HCT116 (cell line): ENCODE data around the gene ZNF396. TPM values are rescaled to one million over a fixed set of nuclear protein-coding genes. Genes with fewer than 3 reads are reported as not detected.

Experiments
- ATAC-seq: fragments of 200-7000 bp; cut with Tn5 transposase; 2 replicates; pipeline ENCODE4 v1.9.1; 2020; ENCODE audit warnings: mild to moderate bottlenecking, moderate library complexity
- BruUV-seq: library from RNA; stranded (reverse); fragments of 400-500 nt; replicated peaks from 2 replicates; lab custom pipeline; 2021; lab: Mats Ljungman, UMichigan
- CTCF ChIA-PET: fragments of 300-600 bp; sonication (Branson Sonifier 250); formaldehyde crosslinking; loops from one replicate; lab custom pipeline; 2021; ENCODE audit warnings: antibody characterized with exemption; lab: Charles Lee
- POLR2A ChIA-PET: fragments of 300-600, 350-600 bp; sonication (Branson Sonifier 250); formaldehyde crosslinking; loops from one replicate; lab custom pipeline; 2021; ENCODE audit warnings: antibody characterized with exemption; lab: Charles Lee
- RAD21 ChIA-PET, 2 experiments: fragments of 300-600 bp; sonication (Branson Sonifier 250); formaldehyde crosslinking; loops; one replicate each; lab custom pipeline; 2023; ENCODE audit warnings: low total read pairs in 2 of 2; ENCODE audit not compliant: uncharacterized antibody in 2 of 2, unreplicated experiment in 2 of 2, low non-redundant PET in 1 of 2; lab: Charles Lee
- DNase-seq: peaks from one replicate; pipeline ENCODE4 v3.0.0-alpha.2; 2010; ENCODE audit warnings: low read depth, low spot score
- H2AFZ ChIP-seq: fragments of 200-600 bp; shearing (Covaris generic), sonication (generic); 2 replicates; pipeline ENCODE4 v1.6.1; 2017; ENCODE audit warnings: low read depth, mixed run types, mixed read lengths, antibody characterized with exemption, low read length; ENCODE audit not compliant: poor library complexity, severe bottlenecking
- H3K27ac ChIP-seq: 2 replicates; pipeline ENCODE4 v1.5.1; 2012; ENCODE audit warnings: low read depth, low read length
- H3K27me3 ChIP-seq: fragments of 200-600 bp; sonication (generic); 2 replicates; pipeline ENCODE4 v1.6.1; 2016; ENCODE audit warnings: mixed run types, low read length, mixed read lengths; ENCODE audit not compliant: insufficient read depth
- H3K36me3 ChIP-seq, 2 experiments: fragments of 200-500 bp in 1 of 2; fragments of 200-600 bp in 1 of 2; sonication (Bioruptor generic) in 1 of 2; sonication (generic) in 1 of 2; 2 replicates each; pipeline versions ENCODE4 v1.5.1 to v1.6.1; 2014 to 2016; ENCODE audit warnings: low read length in 2 of 2, inconsistent platforms in 1 of 2, mixed read lengths in 1 of 2, mixed run types in 1 of 2; ENCODE audit not compliant: insufficient read depth in 2 of 2, control insufficient read depth in 1 of 2
- H3K4me1 ChIP-seq, 2 experiments: fragments of 200-600 bp in 1 of 2; sonication (generic) in 1 of 2; 2 replicates each; pipeline versions ENCODE4 v1.5.1 to v1.6.1; 2012 to 2017; ENCODE audit warnings: low read length in 2 of 2, inconsistent platforms in 1 of 2, mild to moderate bottlenecking in 1 of 2, mixed read lengths in 1 of 2, mixed run types in 1 of 2, moderate library complexity in 1 of 2; ENCODE audit not compliant: insufficient read depth in 2 of 2, control insufficient read depth in 1 of 2
- H3K4me2 ChIP-seq: fragments of 200-600 bp; sonication (generic); 2 replicates; pipeline ENCODE4 v1.6.1; 2017; ENCODE audit warnings: mixed run types, low read length, mixed read lengths
- H3K4me3 ChIP-seq, 2 experiments: fragments of 200-600 bp in 1 of 2; sonication (generic) in 1 of 2; replicated peaks in 1 of 2; 2 replicates each; pipeline ENCODE4 v1.5.1; 2011 to 2016; ENCODE audit warnings: low read length in 2 of 2, control low read depth in 1 of 2, low read depth in 1 of 2, mild to moderate bottlenecking in 1 of 2, mixed read lengths in 1 of 2, mixed run types in 1 of 2
- H3K79me2 ChIP-seq: fragments of 200-600 bp; sonication (generic); 2 replicates; pipeline ENCODE4 v1.6.1; 2017; ENCODE audit warnings: mild to moderate bottlenecking, mixed run types, low read length, moderate library complexity, mixed read lengths; ENCODE audit not compliant: insufficient read depth
- H3K9ac ChIP-seq: fragments of 200-600 bp; sonication (generic); 2 replicates; pipeline ENCODE4 v1.6.1; 2016; ENCODE audit warnings: low read length, mixed read lengths
- H3K9me2 ChIP-seq: fragments of 200-600 bp; sonication (generic), shearing (Covaris generic); 2 replicates; pipeline ENCODE4 v1.6.1; 2017; ENCODE audit warnings: mixed run types, mild to moderate bottlenecking, moderate library complexity; ENCODE audit not compliant: insufficient read depth
- H3K9me3 ChIP-seq, 2 experiments: fragments of 200-500 bp in 1 of 2; fragments of 200-600 bp in 1 of 2; sonication (Bioruptor generic) in 1 of 2; sonication (generic) in 1 of 2; 2 replicates each; pipeline ENCODE4 v1.6.1; 2014 to 2017; ENCODE audit warnings: low read length in 2 of 2, mixed read lengths in 2 of 2, inconsistent platforms in 1 of 2, low read depth in 1 of 2, mild to moderate bottlenecking in 1 of 2, mixed run types in 1 of 2, moderate library complexity in 1 of 2; ENCODE audit not compliant: control insufficient read depth in 1 of 2, insufficient read depth in 1 of 2
- H4K20me1 ChIP-seq: fragments of 200-600 bp; sonication (generic), shearing (Covaris generic); 2 replicates; pipeline ENCODE4 v1.6.1; 2017; ENCODE audit warnings: mixed run types, mild to moderate bottlenecking, moderate library complexity; ENCODE audit not compliant: insufficient read depth
- CBX3 ChIP-seq: IDR thresholded peaks from 2 replicates; pipeline ENCODE4 v1.6.1; 2012; ENCODE audit warnings: low read depth
- CEBPB ChIP-seq: IDR thresholded peaks from 2 replicates; pipeline ENCODE4 v1.6.1; 2012; ENCODE audit warnings: low read depth
- ELF1 ChIP-seq: IDR thresholded peaks from 2 replicates; pipeline ENCODE4 v1.6.1; 2012; ENCODE audit warnings: low read depth, borderline replicate concordance
- EZH2 ChIP-seq: fragments of 200-600 bp; sonication (generic); IDR thresholded peaks from 2 replicates; pipeline ENCODE4 v1.6.1; 2017; ENCODE audit warnings: antibody characterized with exemption, mixed run types
- EZH2phosphoT487 ChIP-seq: fragments of 200-600 bp; IDR thresholded peaks from 2 replicates; pipeline ENCODE4 v1.6.1; 2018; ENCODE audit warnings: antibody characterized with exemption, borderline replicate concordance
- POLR2A ChIP-seq: IDR thresholded peaks from 2 replicates; pipeline ENCODE4 v1.7.0; 2011; ENCODE audit warnings: borderline replicate concordance; ENCODE audit not compliant: insufficient read depth, insufficient read length; ENCODE audit errors: extremely low read depth
- RAD21 ChIP-seq: IDR thresholded peaks from 2 replicates; pipeline ENCODE4 v1.6.1; 2012; ENCODE audit warnings: low read depth, mild to moderate bottlenecking
- SIN3A ChIP-seq: IDR thresholded peaks from 2 replicates; pipeline ENCODE4 v1.6.1; 2012; ENCODE audit warnings: low read depth
- SP1 ChIP-seq: IDR thresholded peaks from 2 replicates; pipeline ENCODE4 v1.6.1; 2012; ENCODE audit warnings: low read depth
- TCF7L2 ChIP-seq: IDR thresholded peaks from 2 replicates; pipeline ENCODE4 v1.7.0; 2011; ENCODE audit warnings: borderline replicate concordance, inconsistent platforms; ENCODE audit not compliant: insufficient read depth, insufficient read length; ENCODE audit errors: extremely low read depth
- YY1 ChIP-seq: IDR thresholded peaks from 2 replicates; pipeline ENCODE4 v1.6.1; 2011; ENCODE audit warnings: low read length, low read depth, moderate library complexity, mild to moderate bottlenecking; ENCODE audit not compliant: insufficient replicate concordance; ENCODE audit errors: extremely low read depth
- ZFX ChIP-seq: fragments of 450-650 bp; IDR thresholded peaks from 2 replicates; pipeline ENCODE4 v1.6.1; 2017
- intact Hi-C: fragments of 100-400 bp; cut with micrococcal nuclease; formaldehyde crosslinking; loops from 2 replicates; pipeline ENCODE4 v1.10.0; 2022
- total RNA-seq: library from RNA; stranded (reverse); gene quantifications from one replicate; pipeline ENCODE4 v1.2.1, GENCODE V29; 2021; ENCODE audit not compliant: unreplicated experiment
- TF ChIP-seq, protein P1 (sequence below): IDR thresholded peaks from 2 replicates; pipeline ENCODE4 v1.6.1; 2012
- TF ChIP-seq, protein P2 (sequence below): IDR thresholded peaks from 2 replicates; pipeline ENCODE4 v1.6.1; 2011; ENCODE audit warnings: mild to moderate bottlenecking, low read length, moderate library complexity; ENCODE audit not compliant: insufficient replicate concordance; ENCODE audit errors: extremely low read depth
- TF ChIP-seq, protein P3 (sequence below): IDR thresholded peaks from 2 replicates; pipeline ENCODE4 v1.6.1; 2012; ENCODE audit warnings: low read depth
- TF ChIP-seq, protein P4 (sequence below): IDR thresholded peaks from 2 replicates; pipeline ENCODE4 v1.6.1; 2012
- TF ChIP-seq, protein P5 (sequence below), 3 experiments: fragments of 200-600 bp in 1 of 3; sonication (generic) in 1 of 3; IDR thresholded peaks in 2 of 3; conservative IDR thresholded peaks in 1 of 3; 2 replicates each; pipeline ENCODE4 v1.5.1; 2012 to 2017; ENCODE audit warnings: low read depth in 2 of 3, low read length in 2 of 3, antibody characterized with exemption in 1 of 3, borderline replicate concordance in 1 of 3, control low read depth in 1 of 3, mild to moderate bottlenecking in 1 of 3, mixed read lengths in 1 of 3, mixed run types in 1 of 3, moderate library complexity in 1 of 3; ENCODE audit not compliant: insufficient read depth in 1 of 3

The ZNF396 gene
- total RNA-seq, 1 experiment from 2014 or later: 1.3 TPM

DNA sequence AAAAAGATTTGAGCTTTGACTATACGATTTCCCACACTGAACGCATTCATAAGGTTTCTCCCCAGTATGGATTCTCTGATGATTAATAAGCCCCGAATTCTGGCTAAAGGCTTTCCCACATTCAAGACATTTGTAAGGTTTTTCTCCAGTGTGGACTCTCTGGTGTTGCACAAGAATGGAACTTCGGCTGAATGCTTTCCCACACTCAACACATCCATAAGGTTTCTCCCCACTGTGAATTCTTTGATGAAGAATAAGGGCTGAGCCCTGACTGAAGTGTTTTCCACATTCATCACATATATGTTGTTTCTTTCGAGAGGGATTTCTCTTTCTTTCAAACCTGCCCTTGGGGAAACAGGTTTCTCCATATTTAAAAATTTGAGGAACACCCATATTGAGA is 39.9 kb downstream of the ZNF396 start:
- ATAC-seq (no peak), DNase-seq (no peak)
- no TSS peak for BruUV-seq
- intact Hi-C loops: no loop called here
- no peak overlapping the region for H3K4me3 ChIP-seq
- no peaks in the 10 kb centered on the region for H3K27me3 ChIP-seq
- no peak overlapping the region for H2AFZ ChIP-seq
- no peaks in the 10 kb centered on the region for H3K9me2 ChIP-seq
- TF ChIP-seq, protein P1, sequence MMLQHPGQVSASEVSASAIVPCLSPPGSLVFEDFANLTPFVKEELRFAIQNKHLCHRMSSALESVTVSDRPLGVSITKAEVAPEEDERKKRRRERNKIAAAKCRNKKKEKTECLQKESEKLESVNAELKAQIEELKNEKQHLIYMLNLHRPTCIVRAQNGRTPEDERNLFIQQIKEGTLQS: no peak
- TF ChIP-seq SIN3A (no peak), EZH2 (no peak), ZFX (no peak), POLR2A (no peak), SP1 (no peak), ELF1 (no peak), RAD21 (no peak), CBX3 (no peak), CEBPB (no peak), YY1 (no peak), EZH2phosphoT487 (no peak), TCF7L2 (no peak)
- TF ChIP-seq, protein P2, sequence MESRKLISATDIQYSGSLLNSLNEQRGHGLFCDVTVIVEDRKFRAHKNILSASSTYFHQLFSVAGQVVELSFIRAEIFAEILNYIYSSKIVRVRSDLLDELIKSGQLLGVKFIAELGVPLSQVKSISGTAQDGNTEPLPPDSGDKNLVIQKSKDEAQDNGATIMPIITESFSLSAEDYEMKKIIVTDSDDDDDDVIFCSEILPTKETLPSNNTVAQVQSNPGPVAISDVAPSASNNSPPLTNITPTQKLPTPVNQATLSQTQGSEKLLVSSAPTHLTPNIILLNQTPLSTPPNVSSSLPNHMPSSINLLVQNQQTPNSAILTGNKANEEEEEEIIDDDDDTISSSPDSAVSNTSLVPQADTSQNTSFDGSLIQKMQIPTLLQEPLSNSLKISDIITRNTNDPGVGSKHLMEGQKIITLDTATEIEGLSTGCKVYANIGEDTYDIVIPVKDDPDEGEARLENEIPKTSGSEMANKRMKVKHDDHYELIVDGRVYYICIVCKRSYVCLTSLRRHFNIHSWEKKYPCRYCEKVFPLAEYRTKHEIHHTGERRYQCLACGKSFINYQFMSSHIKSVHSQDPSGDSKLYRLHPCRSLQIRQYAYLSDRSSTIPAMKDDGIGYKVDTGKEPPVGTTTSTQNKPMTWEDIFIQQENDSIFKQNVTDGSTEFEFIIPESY: no peak
- TF ChIP-seq, protein P3, sequence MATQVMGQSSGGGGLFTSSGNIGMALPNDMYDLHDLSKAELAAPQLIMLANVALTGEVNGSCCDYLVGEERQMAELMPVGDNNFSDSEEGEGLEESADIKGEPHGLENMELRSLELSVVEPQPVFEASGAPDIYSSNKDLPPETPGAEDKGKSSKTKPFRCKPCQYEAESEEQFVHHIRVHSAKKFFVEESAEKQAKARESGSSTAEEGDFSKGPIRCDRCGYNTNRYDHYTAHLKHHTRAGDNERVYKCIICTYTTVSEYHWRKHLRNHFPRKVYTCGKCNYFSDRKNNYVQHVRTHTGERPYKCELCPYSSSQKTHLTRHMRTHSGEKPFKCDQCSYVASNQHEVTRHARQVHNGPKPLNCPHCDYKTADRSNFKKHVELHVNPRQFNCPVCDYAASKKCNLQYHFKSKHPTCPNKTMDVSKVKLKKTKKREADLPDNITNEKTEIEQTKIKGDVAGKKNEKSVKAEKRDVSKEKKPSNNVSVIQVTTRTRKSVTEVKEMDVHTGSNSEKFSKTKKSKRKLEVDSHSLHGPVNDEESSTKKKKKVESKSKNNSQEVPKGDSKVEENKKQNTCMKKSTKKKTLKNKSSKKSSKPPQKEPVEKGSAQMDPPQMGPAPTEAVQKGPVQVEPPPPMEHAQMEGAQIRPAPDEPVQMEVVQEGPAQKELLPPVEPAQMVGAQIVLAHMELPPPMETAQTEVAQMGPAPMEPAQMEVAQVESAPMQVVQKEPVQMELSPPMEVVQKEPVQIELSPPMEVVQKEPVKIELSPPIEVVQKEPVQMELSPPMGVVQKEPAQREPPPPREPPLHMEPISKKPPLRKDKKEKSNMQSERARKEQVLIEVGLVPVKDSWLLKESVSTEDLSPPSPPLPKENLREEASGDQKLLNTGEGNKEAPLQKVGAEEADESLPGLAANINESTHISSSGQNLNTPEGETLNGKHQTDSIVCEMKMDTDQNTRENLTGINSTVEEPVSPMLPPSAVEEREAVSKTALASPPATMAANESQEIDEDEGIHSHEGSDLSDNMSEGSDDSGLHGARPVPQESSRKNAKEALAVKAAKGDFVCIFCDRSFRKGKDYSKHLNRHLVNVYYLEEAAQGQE: no peak
- TF ChIP-seq, protein P4, sequence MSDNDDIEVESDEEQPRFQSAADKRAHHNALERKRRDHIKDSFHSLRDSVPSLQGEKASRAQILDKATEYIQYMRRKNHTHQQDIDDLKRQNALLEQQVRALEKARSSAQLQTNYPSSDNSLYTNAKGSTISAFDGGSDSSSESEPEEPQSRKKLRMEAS: no peak
- TF ChIP-seq, protein P5, sequence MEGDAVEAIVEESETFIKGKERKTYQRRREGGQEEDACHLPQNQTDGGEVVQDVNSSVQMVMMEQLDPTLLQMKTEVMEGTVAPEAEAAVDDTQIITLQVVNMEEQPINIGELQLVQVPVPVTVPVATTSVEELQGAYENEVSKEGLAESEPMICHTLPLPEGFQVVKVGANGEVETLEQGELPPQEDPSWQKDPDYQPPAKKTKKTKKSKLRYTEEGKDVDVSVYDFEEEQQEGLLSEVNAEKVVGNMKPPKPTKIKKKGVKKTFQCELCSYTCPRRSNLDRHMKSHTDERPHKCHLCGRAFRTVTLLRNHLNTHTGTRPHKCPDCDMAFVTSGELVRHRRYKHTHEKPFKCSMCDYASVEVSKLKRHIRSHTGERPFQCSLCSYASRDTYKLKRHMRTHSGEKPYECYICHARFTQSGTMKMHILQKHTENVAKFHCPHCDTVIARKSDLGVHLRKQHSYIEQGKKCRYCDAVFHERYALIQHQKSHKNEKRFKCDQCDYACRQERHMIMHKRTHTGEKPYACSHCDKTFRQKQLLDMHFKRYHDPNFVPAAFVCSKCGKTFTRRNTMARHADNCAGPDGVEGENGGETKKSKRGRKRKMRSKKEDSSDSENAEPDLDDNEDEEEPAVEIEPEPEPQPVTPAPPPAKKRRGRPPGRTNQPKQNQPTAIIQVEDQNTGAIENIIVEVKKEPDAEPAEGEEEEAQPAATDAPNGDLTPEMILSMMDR (IDR thresholded peaks at IDR 0.05 in 2 of 3, conservative IDR thresholded peaks at IDR 0.05 in 1 of 3; ENCODE audit: borderline replicate concordance in 1 of 3, insufficient read depth in 1 of 3, low read depth in 2 of 3, low read length in 2 of 3): no peak
- TF ChIP-seq, all 23 proteins: peak for 0
- H3K27ac ChIP-seq: no peak overlapping the region
- H4K20me1 ChIP-seq: no peaks in the 10 kb centered on the region
- peaks cover 71% of the 10 kb centered on the region for H3K79me2 ChIP-seq
- POLR2A ChIA-PET: no interaction called here
- no peaks in the 10 kb centered on the region for H3K9me3 ChIP-seq
- no peak overlapping the region for H3K9ac ChIP-seq
- CTCF ChIA-PET: no interaction called here
- no peak overlapping the region for H3K4me2 ChIP-seq
- peaks cover 58 to 73% of the 10 kb centered on the region in 2 experiments for H3K36me3 ChIP-seq
- RAD21 ChIA-PET: no interaction called here
- H3K4me1 ChIP-seq: no peaks in the 10 kb centered on the region
